Spleen (tissue), 11 donors: ENCODE data around the gene CXorf49. TPM values are rescaled to one million over a fixed set of nuclear protein-coding genes. Genes with fewer than 3 reads are reported as not detected.

Experiments used
- DNase-seq: peaks from one replicate; pipeline ENCODE4 v3.0.0-alpha.2; 2020
- H3K27ac ChIP-seq, 8 donors: fragments of 200-600 bp; sonication (generic) in 7 of 8; 1 replicate in 4 of 8; 2 replicates in 4 of 8; pipeline versions ENCODE4 v1.5.0 to v1.8.0; 2016 to 2021; ENCODE audit warnings: inconsistent platforms in 4 of 8, mild to moderate bottlenecking in 4 of 8, moderate library complexity in 1 of 8
- H3K27me3 ChIP-seq, 7 donors: fragments of 200-600 bp; sonication (generic) in 6 of 7; replicated peaks in 1 of 7; 1 replicate in 4 of 7; 2 replicates in 3 of 7; pipeline versions ENCODE4 v1.5.0 to v1.8.0; 2016 to 2021; ENCODE audit warnings: inconsistent platforms in 3 of 7, mild to moderate bottlenecking in 1 of 7
- H3K36me3 ChIP-seq, 6 donors: fragments of 200-600 bp; sonication (generic) in 5 of 6; 1 replicate in 4 of 6; 2 replicates in 2 of 6; pipeline versions ENCODE4 v1.5.0 to v1.8.0; 2016 to 2021; ENCODE audit warnings: inconsistent platforms in 2 of 6
- H3K4me1 ChIP-seq, 6 donors: fragments of 200-600 bp; sonication (generic) in 5 of 6; 1 replicate in 3 of 6; 2 replicates in 3 of 6; pipeline versions ENCODE4 v1.5.0 to v1.8.0; 2016 to 2021; ENCODE audit warnings: inconsistent platforms in 3 of 6
- H3K4me3 ChIP-seq, 8 donors: fragments of 200-600 bp; sonication (generic) in 7 of 8; 1 replicate in 4 of 8; 2 replicates in 4 of 8; pipeline versions ENCODE4 v1.5.0 to v1.8.0; 2016 to 2021; ENCODE audit warnings: inconsistent platforms in 4 of 8, mild to moderate bottlenecking in 4 of 8, moderate library complexity in 2 of 8
- H3K9me3 ChIP-seq, 8 donors: fragments of 200-600 bp; sonication (generic) in 7 of 8; 1 replicate in 4 of 8; 2 replicates in 4 of 8; pipeline versions ENCODE4 v1.5.0 to v1.8.0; 2016 to 2021; ENCODE audit warnings: inconsistent platforms in 4 of 8
- POLR2A ChIP-seq, 3 donors: fragments of 450-650 bp; IDR thresholded peaks; one replicate each; pipeline ENCODE4 v1.5.1; 2017; ENCODE audit warnings: antibody characterized with exemption in 3 of 3, mild to moderate bottlenecking in 1 of 3
- POLR2AphosphoS5 ChIP-seq, 3 donors: sonication (generic); formaldehyde crosslinking; IDR thresholded peaks; one replicate each; pipeline ENCODE4 v1.5.1; 2017; ENCODE audit warnings: antibody characterized with exemption in 3 of 3
- WGBS, 5 donors: extraction: QIAGEN DNeasy Blood & Tissue Kit in 3 of 5; methylation state at CpG; one replicate each; pipeline versions ENCODE4 v1.1.5 to v1.1.7; 2013 to 2018; 5-methylcytosine and 5-hydroxymethylcytosine counted together
- intact Hi-C: fragments of 100-400 bp; cut with DNase I; formaldehyde crosslinking; loops from one replicate; pipeline ENCODE4 v1.15.0; 2023; ENCODE audit warnings: low total_unique reads
- polyA plus RNA-seq, 3 donors: library from polyadenylated mRNA; stranded (reverse); fragments of 200-250 nt; gene quantifications; one replicate each; pipeline ENCODE4 v1.2.1, GENCODE V29; 2013
- total RNA-seq, 7 donors: library from RNA; depleted of rRNA in 3 of 7; stranded (reverse); fragments of >200 nt in 3 of 7; fragmentation: NEBNext Ultra II Directional in 4 of 7; extraction: Animal tissue kit (Norgen Biotek cat#: 25700) in 4 of 7; gene quantifications; one replicate each; pipeline versions ENCODE4 v1.1.0 to v1.2.1, GENCODE V29; 2016 to 2021
- TF ChIP-seq, protein P1 (sequence below), 11 experiments: fragments of 200-600 bp in 7 of 11; fragments of 450-650 bp in 4 of 11; sonication (generic) in 4 of 11; IDR thresholded peaks in 8 of 11; conservative IDR thresholded peaks in 3 of 11; 1 replicate in 7 of 11; 2 replicates in 4 of 11; pipeline versions ENCODE4 v1.4.0 to v1.8.0; 2016 to 2021; ENCODE audit warnings: antibody characterized with exemption in 11 of 11, inconsistent platforms in 4 of 11, mild to moderate bottlenecking in 1 of 11
- donor health status: healthy with polysubstance abuse.
- donor health status: DM: no; HTN: no; CAD: no; lungs with moderate emphysema.
- donor health status: DM: no; HTN: no; CAD: no.
- donor health status: Bipolar disorder and iron deficiency.
- donor health status: healthy.
- donor health status: DM: no; HTN: no; CAD: no.
- donor health status: DM: yes; HTN: yes; CAD: no.

Gene CXorf49
- total and polyA plus RNA-seq, 10 donors, result not detected

- no peak for TF ChIP-seq POLR2A (IDR thresholded peaks at IDR 0.05)
- TF ChIP-seq, protein P1, sequence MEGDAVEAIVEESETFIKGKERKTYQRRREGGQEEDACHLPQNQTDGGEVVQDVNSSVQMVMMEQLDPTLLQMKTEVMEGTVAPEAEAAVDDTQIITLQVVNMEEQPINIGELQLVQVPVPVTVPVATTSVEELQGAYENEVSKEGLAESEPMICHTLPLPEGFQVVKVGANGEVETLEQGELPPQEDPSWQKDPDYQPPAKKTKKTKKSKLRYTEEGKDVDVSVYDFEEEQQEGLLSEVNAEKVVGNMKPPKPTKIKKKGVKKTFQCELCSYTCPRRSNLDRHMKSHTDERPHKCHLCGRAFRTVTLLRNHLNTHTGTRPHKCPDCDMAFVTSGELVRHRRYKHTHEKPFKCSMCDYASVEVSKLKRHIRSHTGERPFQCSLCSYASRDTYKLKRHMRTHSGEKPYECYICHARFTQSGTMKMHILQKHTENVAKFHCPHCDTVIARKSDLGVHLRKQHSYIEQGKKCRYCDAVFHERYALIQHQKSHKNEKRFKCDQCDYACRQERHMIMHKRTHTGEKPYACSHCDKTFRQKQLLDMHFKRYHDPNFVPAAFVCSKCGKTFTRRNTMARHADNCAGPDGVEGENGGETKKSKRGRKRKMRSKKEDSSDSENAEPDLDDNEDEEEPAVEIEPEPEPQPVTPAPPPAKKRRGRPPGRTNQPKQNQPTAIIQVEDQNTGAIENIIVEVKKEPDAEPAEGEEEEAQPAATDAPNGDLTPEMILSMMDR (IDR thresholded peaks at IDR 0.05 in 8 of 11, conservative IDR thresholded peaks at IDR 0.05 in 3 of 11), result no peak
- no peak for TF ChIP-seq POLR2AphosphoS5 (IDR thresholded peaks at IDR 0.05)
- 92 to 100% (median 95%) methylated on average over 6 to 16 of the region's 16 CpGs for whole genome bisulfite sequencing, 5 donors
Observed at GRCh38 chrX:71668248-71668595, 49.9 kb downstream of the CXorf49 start.

GRCh38 chrX:71667328-71668247 lies 50.5 kb downstream of the CXorf49 start, which contains the start of gene LOC101059915:
Gene LOC101059915 (plus strand): TSS chrX:71667546.
- 92 to 96% (median 94%) methylated on average over 23 to 50 of the region's 50 CpGs for WGBS, 5 donors
- Histone ChIP-seq H3K4me1 (peaks cover 0 to 5% (median 0%) of the 10 kb centered on the region in 6 donors), H3K4me3 (no peak within 1 kb of the TSS), H3K9me3 (no peaks in the 10 kb centered on the region), H3K27me3 (peaks cover 0 to 5% (median 0%) of the 10 kb centered on the region in 7 donors), H3K36me3 (no peaks in the 10 kb centered on the region), H3K27ac (no peak within 1 kb of the TSS)
- intact Hi-C loops, result no loop called here
- TF ChIP-seq POLR2A (IDR thresholded peaks at IDR 0.05) (no peak), POLR2AphosphoS5 (IDR thresholded peaks at IDR 0.05) (no peak)
- TF ChIP-seq, protein P1 (IDR thresholded peaks at IDR 0.05 in 8 of 11, conservative IDR thresholded peaks at IDR 0.05 in 3 of 11), result no peak
- no peak for DNase-seq

More at GRCh38 chrX:71668248-71668595, 49.9 kb downstream of the CXorf49 start:
- intact Hi-C loops, result no loop called here
- Histone ChIP-seq H3K27me3 (peaks cover 0 to 5% (median 0%) of the 10 kb centered on the region in 7 donors), H3K9me3 (no peaks in the 10 kb centered on the region), H3K4me1 (peaks cover 0 to 4% (median 0%) of the 10 kb centered on the region in 6 donors), H3K4me3 (no peak overlapping the region), H3K36me3 (no peaks in the 10 kb centered on the region), H3K27ac (no peak overlapping the region)
- DNase-seq, result no peak

- DNase-seq, result peak; percentile 72
- 91 to 96% (median 93%) methylated on average over 21 to 48 of the region's 48 CpGs for WGBS, 5 donors
- TF ChIP-seq POLR2AphosphoS5 (IDR thresholded peaks at IDR 0.05), result no peak
- no peak for TF ChIP-seq POLR2A (IDR thresholded peaks at IDR 0.05)
- TF ChIP-seq, protein P1 (IDR thresholded peaks at IDR 0.05 in 8 of 11, conservative IDR thresholded peaks at IDR 0.05 in 3 of 11), result no peak
- Histone ChIP-seq H3K4me1 (peaks cover 0 to 5% (median 0%) of the 10 kb centered on the region in 6 donors), H3K27ac (no peak overlapping the region), H3K9me3 (no peaks in the 10 kb centered on the region), H3K36me3 (no peaks in the 10 kb centered on the region), H3K27me3 (no peaks in the 10 kb centered on the region), H3K4me3 (no peak overlapping the region)
- intact Hi-C loops, result no loop called here
Observed at GRCh38 chrX:71666240-71667223, 51.6 kb downstream of the CXorf49 start.
